Peyer's patch (tissue), 4 donors: ENCODE results near the gene CSH2. TPM values are rescaled to one million over a fixed set of nuclear protein-coding genes. Genes with fewer than 3 reads are reported as not detected.

ENCODE experiments used
- small RNA-seq, 2 donors: library from RNA; depleted of rRNA; stranded (forward); fragments of <200 nt; gene quantifications; one replicate each; pipeline ENCODE3, GENCODE V24; 2016
- total RNA-seq, 4 donors: library from RNA; depleted of rRNA; stranded (reverse); fragments of >200 nt; gene quantifications; one replicate each; pipeline ENCODE4 v1.1.0, GENCODE V29; 2016

CSH2 gene
- total RNA-seq, 4 donors from 2014 or later, result not detected

Small RNA genes within 50 kb of the gene (small RNA-seq; reads per million reads assigned to genes)
- 0 reads per million in 2 donors for gene AC040958.1
- 0 reads per million in 2 donors for gene AC127029.1
- 0 reads per million in 2 donors for gene GH1

Other genes starting within 250 kb of the CSH2 start
- gene LIMD2, start 173.6 kb downstream of the CSH2 start, total RNA-seq, result 10 to 100 TPM in 3 of 4 donors, 1 to 10 TPM in 1; 9.9 to 79.2 (median 12.6) TPM
- 10 to 100 TPM; 14.2 to 52.8 (median 40.4) TPM for gene STRADA, start 131.9 kb downstream of the CSH2 start, total RNA-seq
- 10 to 100 TPM; 79.8 to 91.8 (median 89.1) TPM for gene CCDC47, start 100.1 kb downstream of the CSH2 start, total RNA-seq
- 100 to 1,000 TPM in 3 of 4 donors, 10 to 100 TPM in 1; 78.5 to 334 (median 148) TPM for gene DDX42, start 99.5 kb downstream of the CSH2 start, total RNA-seq
- gene PSMC5, start 46.2 kb downstream of the CSH2 start, total RNA-seq, result 100 to 1,000 TPM in 1 of 4 donors, 10 to 100 TPM in 3; 61.1 to 126 (median 67.3) TPM
- gene FTSJ3, start 46.0 kb downstream of the CSH2 start, total RNA-seq, result 100 to 1,000 TPM in 1 of 4 donors, 10 to 100 TPM in 3; 19.6 to 133 (median 51.6) TPM
- gene SMARCD2, start 31.0 kb downstream of the CSH2 start, total RNA-seq, result 100 to 1,000 TPM; 124 to 193 (median 151) TPM
- not detected for gene GH2, start 8.3 kb upstream of the CSH2 start, total RNA-seq
- not detected for gene CSH1, start 22.9 kb upstream of the CSH2 start, total RNA-seq
- not detected for gene CSHL1, start 37.6 kb upstream of the CSH2 start, total RNA-seq
- gene GH1, start 45.2 kb upstream of the CSH2 start, total RNA-seq, result not detected
- gene CD79B, start 58.7 kb upstream of the CSH2 start, total RNA-seq, result 10 to 100 TPM in 1 of 4 donors, 1 to 10 TPM in 2, not detected in 1; 2.4 to 44.6 (median 4.4) TPM
- gene SCN4A, start 99.2 kb upstream of the CSH2 start, total RNA-seq, result under 1 TPM in 1 of 4 donors, not detected in 3; 0.83 TPM
- under 1 TPM in 1 of 4 donors, not detected in 3; 0.27 TPM for gene PRR29, start 124.7 kb upstream of the CSH2 start, total RNA-seq
- 10 to 100 TPM in 2 of 4 donors, 1 to 10 TPM in 2; 2.1 to 25.6 (median 9.7) TPM for gene ICAM2, start 147.0 kb upstream of the CSH2 start, total RNA-seq